ENCODE results near the gene CHRM4. TPM values are rescaled to one million over a fixed set of nuclear protein-coding genes. Genes with fewer than 3 reads are reported as not detected.

CHRM4 gene
- total RNA-seq, 4 donors from 2014 or later, result 0.34 TPM; not detected in 3

DNA sequence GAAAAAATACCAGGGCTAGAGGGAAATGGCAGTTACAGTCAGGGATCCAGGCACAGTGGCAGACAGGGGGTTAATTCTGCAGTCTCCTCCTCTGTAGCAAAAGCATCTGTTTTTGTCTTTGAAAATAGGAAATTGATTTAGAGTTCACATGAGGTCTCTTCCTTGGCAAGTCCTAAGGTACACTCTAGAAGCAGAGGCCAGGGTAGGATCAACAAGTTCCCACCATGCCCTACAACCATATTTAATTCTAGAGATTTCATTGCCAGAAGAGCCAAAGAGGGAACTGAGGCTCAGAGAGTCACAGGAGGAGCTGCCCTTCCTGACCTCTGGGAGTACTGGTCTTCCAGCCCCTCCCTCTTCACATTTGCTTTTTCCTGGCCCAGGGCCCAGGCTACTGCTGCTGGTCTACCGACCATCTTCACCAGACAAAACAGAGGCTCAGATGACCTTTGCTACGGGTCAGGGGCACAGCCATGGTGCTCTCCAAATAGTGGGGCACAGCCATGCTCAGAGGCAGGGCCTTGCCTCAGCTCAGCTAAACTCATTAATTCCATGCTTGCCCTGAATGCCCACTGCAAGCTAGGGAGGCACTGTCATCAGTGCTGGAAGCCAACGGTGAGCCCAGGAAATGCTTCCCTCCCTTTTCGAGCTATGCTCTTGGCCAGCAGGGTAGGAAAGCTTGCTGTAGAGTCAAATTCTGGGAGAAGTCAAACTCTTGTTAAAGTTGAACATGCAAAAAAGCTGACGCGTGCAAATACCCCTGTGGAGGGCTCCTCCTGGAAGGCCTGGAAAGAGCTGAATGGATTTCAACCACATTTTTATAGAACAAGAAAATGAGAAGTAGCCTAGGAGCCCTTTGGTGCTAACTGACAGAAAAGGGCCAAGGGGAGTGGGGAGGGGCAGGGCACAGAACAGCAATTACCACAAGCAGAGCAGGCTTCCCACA, 11.7 kb upstream of the CHRM4 start:
- TF ChIP-seq, protein P1, sequence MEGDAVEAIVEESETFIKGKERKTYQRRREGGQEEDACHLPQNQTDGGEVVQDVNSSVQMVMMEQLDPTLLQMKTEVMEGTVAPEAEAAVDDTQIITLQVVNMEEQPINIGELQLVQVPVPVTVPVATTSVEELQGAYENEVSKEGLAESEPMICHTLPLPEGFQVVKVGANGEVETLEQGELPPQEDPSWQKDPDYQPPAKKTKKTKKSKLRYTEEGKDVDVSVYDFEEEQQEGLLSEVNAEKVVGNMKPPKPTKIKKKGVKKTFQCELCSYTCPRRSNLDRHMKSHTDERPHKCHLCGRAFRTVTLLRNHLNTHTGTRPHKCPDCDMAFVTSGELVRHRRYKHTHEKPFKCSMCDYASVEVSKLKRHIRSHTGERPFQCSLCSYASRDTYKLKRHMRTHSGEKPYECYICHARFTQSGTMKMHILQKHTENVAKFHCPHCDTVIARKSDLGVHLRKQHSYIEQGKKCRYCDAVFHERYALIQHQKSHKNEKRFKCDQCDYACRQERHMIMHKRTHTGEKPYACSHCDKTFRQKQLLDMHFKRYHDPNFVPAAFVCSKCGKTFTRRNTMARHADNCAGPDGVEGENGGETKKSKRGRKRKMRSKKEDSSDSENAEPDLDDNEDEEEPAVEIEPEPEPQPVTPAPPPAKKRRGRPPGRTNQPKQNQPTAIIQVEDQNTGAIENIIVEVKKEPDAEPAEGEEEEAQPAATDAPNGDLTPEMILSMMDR (IDR thresholded peaks at IDR 0.05; ENCODE audit: low read depth), result no peak

- TF ChIP-seq, protein P1 (IDR thresholded peaks at IDR 0.05; ENCODE audit: low read depth), result no peak
These were observed 6.0 kb upstream of the CHRM4 start for GRCh38 chr11:46397526-46397925.

GRCh38 chr11:46393759-46394158, 2.2 kb upstream of the CHRM4 start:
- TF ChIP-seq, protein P1 (IDR thresholded peaks at IDR 0.05; ENCODE audit: low read depth), result no peak

DNA sequence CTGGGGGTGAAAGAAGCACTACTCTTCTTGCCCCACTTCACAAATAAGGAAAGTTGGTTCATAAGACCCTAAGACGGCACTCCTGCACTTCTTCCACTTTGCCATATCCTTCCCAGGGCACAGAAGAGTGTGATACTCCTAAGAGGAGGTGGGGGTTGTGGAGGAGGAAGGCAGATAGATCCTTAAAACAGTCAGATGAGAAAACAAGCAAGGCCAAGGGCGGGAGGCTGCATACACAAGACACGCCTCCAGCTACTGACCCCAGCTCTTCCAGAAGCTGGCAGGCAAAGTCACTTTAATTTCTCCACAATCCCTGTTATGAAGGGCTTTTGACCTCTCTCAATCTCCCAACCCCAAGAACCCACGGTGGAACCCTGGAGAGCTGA, 1.6 kb upstream of the CHRM4 start:
- TF ChIP-seq, protein P1 (IDR thresholded peaks at IDR 0.05; ENCODE audit: low read depth), result no peak

GRCh38 chr11:46392421-46393230, 1.1 kb upstream of the CHRM4 start:
- TF ChIP-seq, protein P1 (IDR thresholded peaks at IDR 0.05; ENCODE audit: low read depth), result no peak

- TF ChIP-seq, protein P1 (IDR thresholded peaks at IDR 0.05; ENCODE audit: low read depth), result no peak
These were observed 394 bp downstream of the CHRM4 start for GRCh38 chr11:46391186-46391577.
